Measurements from ENCODE around the gene TOP2B. TPM values are rescaled to one million over a fixed set of nuclear protein-coding genes. Genes with fewer than 3 reads are reported as not detected.

The TOP2B gene
- total RNA-seq, 1 donor from 2014 or later, result 195 TPM

DNA sequence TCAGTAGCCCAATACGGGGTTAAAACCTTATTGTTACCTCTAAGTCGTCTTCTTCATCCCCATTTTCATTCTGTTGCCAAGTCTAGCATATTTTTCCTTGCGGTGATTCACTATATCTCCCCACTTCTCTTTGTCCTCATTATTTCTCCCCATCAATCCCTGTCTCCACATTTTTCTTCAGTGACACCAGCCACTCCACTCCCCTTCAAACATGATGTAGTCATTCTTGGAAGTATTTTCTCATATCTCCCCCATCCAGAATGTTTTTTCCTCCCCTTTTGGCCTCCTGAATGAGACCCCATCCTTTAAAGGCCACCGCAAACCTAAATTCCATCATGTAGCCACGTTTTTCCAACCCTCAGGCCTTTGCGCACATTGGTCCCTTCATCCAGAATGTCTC, 105.9 kb downstream of the TOP2B start:
- H3K36me3 Mint-ChIP-seq (ENCODE audit: low read depth, unreplicated experiment), result no peaks in the 10 kb centered on the region
- TF ChIP-seq CTCF (IDR thresholded peaks at IDR 0.05; ENCODE audit: unreplicated experiment), result no peak
- H3K9me3 Mint-ChIP-seq (ENCODE audit: unreplicated experiment), result no peaks in the 10 kb centered on the region
- no peak for DNase-seq (ENCODE audit: low spot score)
- no peaks in the 10 kb centered on the region for H3K27me3 Mint-ChIP-seq (ENCODE audit: unreplicated experiment)
- peaks cover 9% of the 10 kb centered on the region for H3K4me1 Mint-ChIP-seq (ENCODE audit: unreplicated experiment)
- no peak overlapping the region for H3K4me3 Mint-ChIP-seq (ENCODE audit: unreplicated experiment)
- H3K27ac Mint-ChIP-seq (ENCODE audit: unreplicated experiment), result no peak overlapping the region

GRCh38 chr3:25558121-25558520, 106.6 kb downstream of the TOP2B start:
- H3K9me3 Mint-ChIP-seq (ENCODE audit: unreplicated experiment), result no peaks in the 10 kb centered on the region
- no peaks in the 10 kb centered on the region for H3K27me3 Mint-ChIP-seq (ENCODE audit: unreplicated experiment)
- no peak overlapping the region for H3K27ac Mint-ChIP-seq (ENCODE audit: unreplicated experiment)
- TF ChIP-seq CTCF (IDR thresholded peaks at IDR 0.05; ENCODE audit: unreplicated experiment), result no peak
- DNase-seq (ENCODE audit: low spot score), result no peak
- peaks cover 9% of the 10 kb centered on the region for H3K4me1 Mint-ChIP-seq (ENCODE audit: unreplicated experiment)
- no peaks in the 10 kb centered on the region for H3K36me3 Mint-ChIP-seq (ENCODE audit: low read depth, unreplicated experiment)
- no peak overlapping the region for H3K4me3 Mint-ChIP-seq (ENCODE audit: unreplicated experiment)

DNA sequence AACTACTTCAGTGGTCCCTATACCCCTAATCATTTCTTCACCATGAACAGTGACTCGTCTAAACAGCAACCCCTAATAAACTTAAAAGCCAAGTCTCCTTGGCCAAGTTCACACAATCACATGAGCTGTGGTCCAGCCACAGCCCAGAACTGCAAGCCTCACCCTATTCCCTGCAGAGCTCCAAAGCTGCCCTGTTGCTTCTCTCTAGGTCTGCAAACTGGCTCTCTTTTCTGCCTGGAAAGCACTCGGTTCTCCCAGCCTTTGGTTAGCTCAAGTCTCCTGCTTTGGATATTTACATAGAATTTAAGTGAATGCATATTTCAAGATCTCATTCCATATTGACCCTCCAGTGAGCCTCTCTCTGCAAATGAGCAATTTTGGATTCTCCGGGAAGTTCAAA, 107.0 kb downstream of the TOP2B start:
- TF ChIP-seq CTCF (IDR thresholded peaks at IDR 0.05; ENCODE audit: unreplicated experiment), result no peak
- peaks cover 9% of the 10 kb centered on the region for H3K4me1 Mint-ChIP-seq (ENCODE audit: unreplicated experiment)
- no peaks in the 10 kb centered on the region for H3K9me3 Mint-ChIP-seq (ENCODE audit: unreplicated experiment)
- DNase-seq (ENCODE audit: low spot score), result no peak
- no peaks in the 10 kb centered on the region for H3K36me3 Mint-ChIP-seq (ENCODE audit: low read depth, unreplicated experiment)
- no peak overlapping the region for H3K4me3 Mint-ChIP-seq (ENCODE audit: unreplicated experiment)
- H3K27me3 Mint-ChIP-seq (ENCODE audit: unreplicated experiment), result no peaks in the 10 kb centered on the region
- H3K27ac Mint-ChIP-seq (ENCODE audit: unreplicated experiment), result no peak overlapping the region

DNA sequence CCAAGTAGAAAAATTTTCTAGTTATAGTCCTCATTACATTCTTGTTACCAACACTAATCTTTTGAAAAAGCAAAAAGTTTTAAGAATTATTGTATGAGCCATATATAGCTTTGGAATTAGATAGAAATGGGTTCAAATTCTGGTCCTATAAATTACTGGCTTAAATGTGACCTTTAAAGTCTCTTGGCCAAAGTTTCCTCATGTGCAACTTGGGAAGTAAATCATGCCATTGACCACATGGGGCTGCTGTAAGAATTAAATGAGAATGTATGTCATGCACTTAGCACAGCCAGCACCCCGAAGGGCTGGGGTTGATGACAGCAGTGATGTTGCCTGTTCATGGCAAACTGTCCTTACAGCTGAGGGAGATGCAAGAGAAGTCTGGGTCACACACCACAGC, 108.3 kb downstream of the TOP2B start:
- H3K4me3 Mint-ChIP-seq (ENCODE audit: unreplicated experiment), result no peak overlapping the region
- H3K27ac Mint-ChIP-seq (ENCODE audit: unreplicated experiment), result no peak overlapping the region

More for the DNA sequence above, 108.3 kb downstream of the TOP2B start:
- TF ChIP-seq CTCF (IDR thresholded peaks at IDR 0.05; ENCODE audit: unreplicated experiment), result no peak
- DNase-seq (ENCODE audit: low spot score), result no peak
- Mint-ChIP-seq H3K36me3 (ENCODE audit: low read depth, unreplicated experiment) (no peaks in the 10 kb centered on the region), H3K9me3 (ENCODE audit: unreplicated experiment) (no peaks in the 10 kb centered on the region), H3K4me1 (ENCODE audit: unreplicated experiment) (peaks cover 9% of the 10 kb centered on the region), H3K27me3 (ENCODE audit: unreplicated experiment) (no peaks in the 10 kb centered on the region)
